NCI-H460 (cell line): ENCODE measurements around the gene FASTKD3. TPM values are rescaled to one million over a fixed set of nuclear protein-coding genes. Genes with fewer than 3 reads are reported as not detected.
A peak's percentile ranks its signal among the peaks of the same experiment; 100 is the strongest.

Experiments
- DNase-seq: peaks from one replicate; pipeline ENCODE4 v3.0.0-alpha.2; 2016; ENCODE audit warnings: low read depth; ENCODE audit errors: extremely low read depth
- total RNA-seq: library from RNA; depleted of rRNA; stranded (reverse); fragments of >200 nt; shearing (Covaris generic); gene quantifications from 2 replicates; pipeline ENCODE4 v1.2.3, GENCODE V29; 2014

The FASTKD3 gene
- total RNA-seq, 1 experiment from 2014 or later: 23.7 TPM

GRCh38 chr5:7881091-7881490 is 12.3 kb upstream of the FASTKD3 start:
- no peak for DNase-seq

GRCh38 chr5:7878381-7878873 is 9.6 kb upstream of the FASTKD3 start:
- DNase-seq: no peak

DNA sequence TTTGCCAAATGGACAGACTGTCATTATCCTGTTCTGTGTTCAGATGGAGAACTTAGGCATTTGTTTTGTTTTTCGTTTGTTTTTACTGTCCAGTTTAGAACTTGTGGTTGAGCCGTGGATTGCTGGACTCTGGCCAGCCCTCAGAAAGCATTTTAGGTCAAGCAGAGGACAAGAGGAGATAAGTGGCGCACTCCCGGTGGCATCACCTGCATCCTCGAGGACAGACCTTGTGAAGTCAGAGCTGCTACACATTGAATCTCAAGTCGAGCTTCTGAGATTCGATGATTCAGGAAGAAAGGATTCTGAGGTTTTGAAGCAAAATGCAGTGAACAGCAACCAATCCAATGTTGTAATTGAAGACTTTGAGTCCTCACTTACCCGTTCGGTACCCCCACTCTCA is 9.0 kb upstream of the FASTKD3 start:
- DNase-seq: no peak

GRCh38 chr5:7876867-7877266 is 8.0 kb upstream of the FASTKD3 start:
- no peak for DNase-seq

- DNase-seq: no peak
Observed at GRCh38 chr5:7875151-7875550, 6.3 kb upstream of the FASTKD3 start.

DNA sequence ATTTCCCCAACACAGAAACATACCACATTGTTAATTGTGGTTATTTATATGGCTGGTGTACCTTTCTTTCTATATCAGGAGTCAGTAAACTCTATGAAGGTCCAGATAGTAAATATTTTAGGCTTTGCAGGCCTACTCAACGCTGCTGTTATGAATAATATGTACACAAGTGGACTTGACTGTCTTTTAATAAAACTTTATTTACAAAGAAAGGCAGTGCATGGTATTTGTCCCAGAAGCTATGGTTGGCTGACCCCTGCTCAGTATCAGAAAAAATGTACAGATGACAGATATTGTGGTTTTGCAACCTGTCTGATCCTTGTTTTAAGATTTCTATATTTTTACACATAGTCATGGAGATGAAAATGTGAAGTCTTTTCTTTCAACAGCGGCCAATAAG is 5.8 kb upstream of the FASTKD3 start:
- DNase-seq: no peak

DNA sequence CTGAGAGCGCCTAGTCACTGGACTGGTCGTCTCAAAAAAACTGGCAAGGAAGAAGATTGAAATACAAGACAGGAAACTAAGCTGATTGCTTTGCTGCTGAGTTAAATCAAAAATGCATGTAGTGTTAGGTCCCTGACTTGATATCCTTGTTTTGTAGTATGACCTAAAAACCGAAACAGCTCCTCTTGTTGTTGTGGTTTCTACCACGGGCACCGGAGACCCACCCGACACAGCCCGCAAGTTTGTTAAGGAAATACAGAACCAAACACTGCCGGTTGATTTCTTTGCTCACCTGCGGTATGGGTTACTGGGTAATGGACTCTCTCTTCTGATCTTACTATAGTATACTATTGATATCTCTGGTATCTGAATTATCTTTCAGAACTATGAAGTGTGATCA is 4.4 kb upstream of the FASTKD3 start:
- no peak for DNase-seq

DNA sequence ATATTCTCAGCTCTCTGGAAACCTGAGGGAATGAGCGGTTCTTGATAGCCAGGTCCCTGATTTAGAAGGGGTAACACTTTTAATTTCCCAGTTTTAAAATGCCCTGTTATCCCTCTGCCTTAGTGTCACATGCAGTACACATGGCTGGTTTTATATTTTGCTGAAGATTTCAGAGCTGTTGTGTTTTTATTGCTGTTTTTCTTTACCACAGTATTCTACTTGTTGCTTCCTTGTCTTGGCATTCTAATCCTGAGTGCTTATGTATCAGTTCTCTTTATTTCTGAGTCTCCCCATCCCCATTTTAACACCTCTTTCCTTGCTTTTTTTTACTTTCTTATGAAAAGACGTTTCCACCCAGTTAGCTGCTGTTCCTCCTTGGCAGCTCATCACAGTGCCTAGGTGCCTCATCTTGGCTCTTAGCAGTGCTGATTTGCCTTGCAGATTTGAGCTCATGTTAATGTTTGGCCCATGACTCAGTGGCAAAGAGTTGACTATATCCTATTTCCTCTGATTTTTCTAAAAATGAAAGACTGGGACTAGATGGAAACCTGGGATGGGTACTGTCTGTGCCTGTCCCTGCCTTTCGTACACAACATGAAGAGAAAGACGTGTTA is 3.8 kb upstream of the FASTKD3 start:
- no peak for DNase-seq

- DNase-seq: no peak
Observed at GRCh38 chr5:7871653-7872052, 2.8 kb upstream of the FASTKD3 start.

GRCh38 chr5:7869474-7870136 is 774 bp upstream of the FASTKD3 start:
- DNase-seq: no peak

DNA sequence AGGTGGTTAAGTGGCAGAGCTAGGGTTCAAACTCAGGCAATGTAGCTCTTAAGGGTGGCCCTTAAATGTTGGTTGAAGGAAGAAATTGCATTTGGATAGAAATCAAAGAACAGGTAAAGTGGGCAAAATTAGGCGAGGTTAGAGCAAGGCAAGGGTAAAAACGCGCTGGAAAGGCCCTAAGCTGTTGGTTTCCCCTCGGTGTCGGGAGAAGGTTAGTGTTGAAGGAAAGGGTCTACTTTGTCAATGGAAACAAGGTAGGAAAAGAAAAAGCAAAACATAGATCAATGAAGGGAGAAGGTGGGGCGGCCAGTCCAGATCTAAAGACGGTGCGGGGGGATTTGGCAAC is 431 bp downstream of the FASTKD3 start:
- no peak for DNase-seq

DNA sequence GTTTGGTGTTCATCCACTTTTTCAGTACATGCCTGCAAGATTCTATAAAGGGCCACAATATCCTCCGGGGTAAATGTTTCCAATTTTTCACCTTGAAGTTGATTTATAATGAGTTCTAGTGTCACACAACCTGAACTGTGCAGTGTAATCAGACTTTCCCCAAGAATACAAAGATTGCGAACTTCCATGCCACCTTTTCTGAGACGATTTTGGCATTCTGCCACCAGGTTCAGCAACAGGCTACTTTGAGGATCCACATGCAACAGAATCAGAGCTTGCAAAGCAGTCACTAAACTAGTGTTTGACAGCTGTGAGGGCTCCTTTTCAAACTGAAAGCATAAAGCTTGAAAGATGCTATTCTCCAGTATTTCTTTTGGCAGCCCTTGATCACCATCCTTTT is 1.6 kb downstream of the FASTKD3 start:
- DNase-seq: no peak

- no peak for DNase-seq
Observed at GRCh38 chr5:7866196-7866595, 2.6 kb downstream of the FASTKD3 start.

- no peak for DNase-seq
Observed at GRCh38 chr5:7857926-7858632, 10.8 kb downstream of the FASTKD3 start.

- no peak for DNase-seq
Observed at GRCh38 chr5:7857361-7857760, 11.5 kb downstream of the FASTKD3 start.

DNA sequence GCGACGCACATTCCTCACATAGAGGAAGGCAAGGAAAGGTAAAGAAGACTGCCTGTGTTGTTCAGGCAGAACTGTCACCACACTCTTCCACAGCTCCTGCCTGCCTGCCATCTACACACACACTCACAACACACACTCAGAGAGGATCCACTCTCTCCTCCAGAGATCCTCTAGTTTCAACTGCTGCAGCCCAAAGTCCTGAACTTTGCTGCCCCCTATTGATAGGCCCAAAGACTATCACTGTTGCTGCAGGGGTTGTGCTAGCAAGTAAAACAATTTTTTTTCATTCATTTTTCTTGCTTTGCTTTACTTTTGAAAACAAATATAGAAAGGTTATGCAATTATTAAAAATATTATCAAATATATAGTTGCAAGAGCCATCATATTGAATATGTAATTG is 12.0 kb downstream of the FASTKD3 start:
- DNase-seq: peak; percentile 56

GRCh38 chr5:7855611-7856010 is 13.2 kb downstream of the FASTKD3 start:
- DNase-seq: no peak

GRCh38 chr5:7852988-7853387 is 15.8 kb downstream of the FASTKD3 start:
- no peak for DNase-seq

GRCh38 chr5:7852542-7852941 is 16.3 kb downstream of the FASTKD3 start:
- no peak for DNase-seq

DNA sequence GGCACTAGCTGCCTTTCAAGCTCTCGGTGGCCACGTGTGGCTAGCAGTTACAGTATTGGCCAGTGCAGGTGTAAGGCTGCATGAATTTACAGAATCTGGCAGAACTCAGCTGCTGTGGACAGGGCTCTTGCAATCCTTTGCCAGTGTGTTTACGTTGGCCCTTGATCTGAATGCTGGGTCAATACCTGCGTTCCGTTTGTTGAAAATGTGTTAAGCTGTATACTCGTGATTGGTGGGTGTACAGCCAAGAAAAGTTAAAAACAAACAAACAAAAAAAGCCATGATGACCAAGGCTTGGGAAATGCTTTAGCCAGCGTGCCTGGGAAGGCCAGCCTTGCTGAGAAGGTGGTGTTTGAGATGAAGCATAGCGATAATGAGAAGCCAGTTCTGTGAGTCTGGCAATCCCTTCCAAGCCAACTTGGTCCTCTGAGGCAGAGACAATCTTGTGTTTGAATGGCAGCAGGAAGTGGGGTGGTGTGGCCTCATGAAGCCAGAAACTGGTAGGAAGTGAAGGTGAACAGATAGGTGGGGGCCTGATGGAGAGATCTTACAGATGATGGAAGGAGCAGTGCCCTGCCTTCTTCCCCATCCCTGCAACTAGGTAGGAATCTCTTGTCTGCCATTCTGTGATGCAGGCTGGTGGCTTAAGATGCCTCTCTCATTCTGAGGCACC is 17.1 kb downstream of the FASTKD3 start:
- no peak for DNase-seq

DNA sequence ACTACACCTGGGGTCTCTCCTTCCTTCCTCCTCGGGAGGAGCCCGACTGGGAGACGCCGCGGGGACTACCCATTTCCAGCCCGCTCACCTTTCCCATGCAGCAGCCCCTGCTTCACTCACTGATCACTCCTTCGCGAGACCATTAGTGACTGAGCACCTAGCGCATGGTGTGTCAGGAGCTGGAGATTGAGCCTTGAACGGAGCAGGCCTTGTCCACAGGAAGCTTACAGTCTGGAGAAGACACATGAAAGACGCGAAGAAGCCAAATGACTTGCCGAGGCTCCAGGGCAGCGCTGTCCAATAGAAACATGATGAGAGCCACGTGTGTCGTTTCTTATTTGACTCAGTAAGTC is 17.6 kb downstream of the FASTKD3 start:
- DNase-seq: no peak
